Naive B cell (primary cell): Measurements from ENCODE around the gene ACTL8. TPM values are rescaled to one million over a fixed set of nuclear protein-coding genes. Genes with fewer than 3 reads are reported as not detected.
A peak's percentile ranks its signal among the peaks of the same experiment; 100 is the strongest.

Experiments used
- ATAC-seq, 2 donors: fragments of 150-1000 bp; cut with Tn5 transposase; 2 replicates each; pipeline ENCODE4 v1.10.0; 2021; ENCODE audit warnings: low read depth in 2 of 2, mild to moderate bottlenecking in 2 of 2, moderate library complexity in 2 of 2
- DNase-seq: peaks from one replicate; pipeline ENCODE4 v3.0.0; 2022
- H3K27ac Mint-ChIP-seq, 6 donors: one replicate each; pipeline ENCODE4 v1.8.0; 2020 to 2022; ENCODE audit warnings: mild to moderate bottlenecking in 6 of 6, mixed read lengths in 6 of 6, moderate library complexity in 5 of 6, inconsistent platforms in 2 of 6
- H3K27me3 Mint-ChIP-seq, 3 donors: one replicate each; pipeline ENCODE4 v1.8.0; 2021 to 2022; ENCODE audit warnings: mixed read lengths in 3 of 3, mild to moderate bottlenecking in 1 of 3
- H3K36me3 Mint-ChIP-seq, 2 donors: one replicate each; pipeline ENCODE4 v1.8.0; 2020 to 2022; ENCODE audit warnings: mixed read lengths in 2 of 2, inconsistent platforms in 1 of 2, mild to moderate bottlenecking in 1 of 2
- H3K4me1 Mint-ChIP-seq, 3 donors: one replicate each; pipeline ENCODE4 v1.8.0; 2020 to 2022; ENCODE audit warnings: mixed read lengths in 3 of 3, inconsistent platforms in 1 of 3, mild to moderate bottlenecking in 1 of 3, moderate library complexity in 1 of 3
- H3K4me3 Mint-ChIP-seq, 8 donors: one replicate each; pipeline ENCODE4 v1.8.0; 2020 to 2022; ENCODE audit warnings: mild to moderate bottlenecking in 8 of 8, mixed read lengths in 8 of 8, moderate library complexity in 8 of 8, inconsistent platforms in 2 of 8
- H3K9me3 Mint-ChIP-seq, 7 donors: one replicate each; pipeline ENCODE4 v1.8.0; 2020 to 2022; ENCODE audit warnings: mixed read lengths in 7 of 7, mild to moderate bottlenecking in 5 of 7, inconsistent platforms in 2 of 7, moderate library complexity in 1 of 7
- polyA plus RNA-seq, 6 donors: library from polyadenylated mRNA; unstranded; fragments of 300-500 nt; fragmentation: Illumina TruSeq; gene quantifications; one replicate each; pipeline ENCODE4 v1.2.3, GENCODE V29; 2021; ENCODE audit warnings: low read depth in 6 of 6

The ACTL8 gene
- polyA plus RNA-seq, 6 donors from 2014 or later, result not detected

DNA sequence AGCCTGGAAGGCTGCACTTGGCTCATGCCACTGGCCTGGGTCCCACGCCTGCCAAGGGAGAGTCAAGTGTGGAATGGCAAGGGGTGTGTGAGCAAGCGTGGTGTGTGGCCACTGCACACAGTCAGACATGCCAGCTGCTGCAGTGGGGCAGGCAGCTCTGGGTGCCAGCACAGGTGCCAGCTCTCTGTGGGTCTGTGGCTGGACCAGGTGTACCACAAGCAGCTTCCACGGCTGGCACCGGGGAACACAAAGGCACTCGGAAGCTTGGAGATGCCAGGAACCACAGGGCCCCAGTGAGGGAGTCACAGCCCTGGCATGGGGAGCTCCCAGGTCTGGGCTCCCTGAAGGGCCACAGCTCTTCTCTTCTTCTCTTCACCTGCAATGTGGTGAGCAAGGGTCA lies 34.8 kb downstream of the ACTL8 start:
- Mint-ChIP-seq H3K4me1 (no peaks in the 10 kb centered on the region), H3K27ac (no peak overlapping the region), H3K36me3 (no peaks in the 10 kb centered on the region), H3K27me3 (peaks cover 14 to 31% (median 19%) of the 10 kb centered on the region in 3 donors), H3K9me3 (peaks cover 0 to 4% (median 2%) of the 10 kb centered on the region in 7 donors), H3K4me3 (no peak overlapping the region)
- no peak for ATAC-seq
- DNase-seq, result no peak

DNA sequence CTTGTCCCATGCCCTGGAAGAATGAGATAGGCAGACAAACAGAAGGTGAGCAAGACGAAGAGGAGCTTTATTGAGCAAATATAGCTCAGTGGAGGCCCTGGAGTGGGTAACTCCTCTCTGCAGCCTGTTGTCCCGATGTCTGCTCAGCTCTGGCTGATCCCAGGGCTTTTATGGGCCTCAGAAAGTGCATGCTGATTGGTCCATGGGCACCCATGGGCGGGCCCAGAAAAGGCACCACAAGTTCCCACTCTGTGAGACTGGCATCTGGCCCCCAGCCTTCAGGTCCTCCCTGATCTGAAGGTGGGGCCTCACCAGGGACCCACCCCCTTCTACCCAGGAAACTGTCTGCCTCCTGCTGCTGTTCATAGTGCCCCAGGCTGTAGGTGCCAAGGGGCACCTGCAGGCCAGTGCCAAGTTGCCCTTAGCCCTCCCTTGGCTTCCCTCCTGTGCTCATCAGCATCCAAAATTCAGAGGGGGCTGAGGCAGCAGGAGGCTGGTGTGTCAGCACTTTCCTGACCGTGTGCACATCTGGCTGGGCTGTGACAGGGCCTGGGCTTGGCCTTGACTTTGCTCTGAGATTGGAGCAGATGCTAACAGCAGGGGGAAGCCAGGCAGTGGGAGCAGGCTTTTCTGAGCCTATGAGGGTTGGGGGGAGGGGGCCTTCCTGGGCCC lies 35.4 kb downstream of the ACTL8 start:
- DNase-seq (no peak), ATAC-seq (no peak)
- H3K9me3 Mint-ChIP-seq, result peaks cover 0 to 4% (median 2%) of the 10 kb centered on the region in 7 donors
- no peaks in the 10 kb centered on the region for H3K4me1 Mint-ChIP-seq
- H3K27ac Mint-ChIP-seq, result no peak overlapping the region
- peaks cover 14 to 31% (median 19%) of the 10 kb centered on the region in 3 donors for H3K27me3 Mint-ChIP-seq
- H3K4me3 Mint-ChIP-seq, result no peak overlapping the region
- H3K36me3 Mint-ChIP-seq, result no peaks in the 10 kb centered on the region

DNA sequence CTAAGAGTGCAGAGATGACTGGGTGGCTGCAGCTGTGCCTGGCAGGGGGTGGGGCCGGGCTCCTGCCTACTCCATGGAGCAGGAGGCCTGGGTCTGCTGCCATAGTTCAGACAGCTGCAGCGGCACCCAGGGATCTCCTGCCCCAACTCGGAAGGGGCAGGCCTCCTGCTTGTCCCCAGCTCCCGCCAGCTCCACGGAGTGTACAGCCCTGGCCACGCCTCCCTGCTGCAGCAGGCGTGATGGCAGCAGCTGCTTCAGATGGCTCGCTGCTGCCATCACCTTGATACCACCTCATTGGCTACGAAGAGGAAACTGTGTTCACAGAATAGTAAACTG lies 35.9 kb downstream of the ACTL8 start:
- H3K4me3 Mint-ChIP-seq, result no peak overlapping the region
- H3K27me3 Mint-ChIP-seq, result peaks cover 14 to 31% (median 18%) of the 10 kb centered on the region in 3 donors

DNA sequence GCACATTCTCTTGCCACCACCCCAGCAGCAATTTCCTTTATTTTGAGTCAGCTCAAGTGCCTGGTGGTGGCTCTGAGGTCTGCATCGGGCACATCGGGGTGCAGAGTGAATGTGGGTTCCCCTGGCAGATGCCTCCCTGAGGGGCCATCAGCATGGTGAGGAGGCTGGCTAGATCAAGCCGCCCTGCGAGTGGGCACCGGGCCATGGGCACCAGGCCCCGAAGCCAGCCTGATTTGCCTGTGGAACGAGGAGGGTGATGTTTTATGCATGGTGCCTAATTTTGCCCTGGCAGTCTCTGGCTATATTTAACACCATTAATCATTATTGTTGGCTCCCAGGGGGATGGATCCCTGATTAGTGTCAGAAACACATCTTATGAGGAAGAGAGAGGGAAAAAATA lies 36.3 kb downstream of the ACTL8 start:
- no peak overlapping the region for H3K4me3 Mint-ChIP-seq
- no peaks in the 10 kb centered on the region for H3K36me3 Mint-ChIP-seq
- H3K27ac Mint-ChIP-seq, result no peak overlapping the region
- peaks cover 0 to 4% (median 2%) of the 10 kb centered on the region in 7 donors for H3K9me3 Mint-ChIP-seq
- no peaks in the 10 kb centered on the region for H3K4me1 Mint-ChIP-seq
- H3K27me3 Mint-ChIP-seq, result peaks cover 14 to 31% (median 14%) of the 10 kb centered on the region in 3 donors
- ATAC-seq (no peak), DNase-seq (no peak)

More for the DNA sequence above, 35.9 kb downstream of the ACTL8 start:
- DNase-seq (no peak), ATAC-seq (no peak)
- Mint-ChIP-seq H3K9me3 (peaks cover 0 to 4% (median 2%) of the 10 kb centered on the region in 7 donors), H3K27ac (no peak overlapping the region), H3K4me1 (no peaks in the 10 kb centered on the region), H3K36me3 (no peaks in the 10 kb centered on the region)

DNA sequence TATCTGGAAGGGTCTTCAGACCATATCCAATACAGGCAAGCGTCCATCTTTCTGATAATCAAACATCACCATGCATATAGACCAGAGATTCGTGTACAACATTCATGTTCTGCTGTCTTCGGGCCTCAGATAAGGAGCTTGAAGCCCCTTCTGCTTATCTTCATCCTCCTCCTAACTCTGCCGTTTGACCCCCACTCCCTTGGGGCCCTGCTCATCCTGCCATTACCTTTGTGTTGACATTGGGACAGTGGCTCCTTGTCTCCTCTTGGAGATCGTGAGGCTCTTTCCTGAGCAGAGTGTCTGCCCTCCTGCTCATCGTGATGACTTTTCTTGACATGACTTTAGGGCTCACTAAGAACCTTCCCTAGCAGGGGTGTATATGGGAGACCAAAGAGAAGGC lies 37.3 kb downstream of the ACTL8 start:
- H3K36me3 Mint-ChIP-seq, result no peaks in the 10 kb centered on the region
- DNase-seq (no peak), ATAC-seq (no peak)
- H3K27ac Mint-ChIP-seq, result no peak overlapping the region
- no peak overlapping the region for H3K4me3 Mint-ChIP-seq
- peaks cover 0 to 4% (median 2%) of the 10 kb centered on the region in 7 donors for H3K9me3 Mint-ChIP-seq
- H3K4me1 Mint-ChIP-seq, result no peaks in the 10 kb centered on the region
- H3K27me3 Mint-ChIP-seq, result peaks cover 14 to 33% (median 14%) of the 10 kb centered on the region in 3 donors

DNA sequence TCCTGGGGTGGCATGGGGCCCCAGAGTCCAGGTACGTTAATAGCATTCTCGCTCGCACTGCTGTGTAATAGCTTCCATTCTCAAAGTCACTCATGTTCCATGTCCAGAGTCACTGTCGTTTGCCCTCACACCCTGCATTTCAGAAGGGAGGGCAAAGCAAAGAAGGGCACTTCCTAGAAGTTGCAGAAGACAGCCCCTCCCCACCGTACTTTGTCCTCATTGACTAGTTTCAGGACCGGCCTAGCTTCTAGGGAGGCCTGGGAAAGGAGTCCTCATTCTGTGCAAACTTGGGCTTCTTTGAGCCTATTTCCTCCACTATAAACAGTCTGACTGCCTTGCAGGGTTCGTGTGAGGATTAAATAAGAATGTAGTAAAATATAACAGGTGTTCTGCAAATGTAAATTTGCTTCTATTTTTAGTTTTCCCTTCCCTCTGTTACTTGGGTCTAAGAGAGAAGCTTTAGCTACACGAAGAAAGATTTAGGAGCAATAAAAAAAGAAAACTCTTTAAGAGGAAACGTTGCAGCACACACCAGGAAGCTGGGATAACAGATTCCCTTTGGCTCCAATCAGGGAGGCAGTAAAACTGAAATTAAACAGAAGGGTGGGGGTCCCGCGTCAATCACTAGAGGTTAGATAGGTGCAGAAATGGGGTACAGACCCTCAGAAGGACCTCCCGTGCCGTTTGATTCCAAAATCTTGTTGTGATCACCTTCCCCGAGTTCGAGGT lies 40.1 kb downstream of the ACTL8 start:
- Mint-ChIP-seq H3K4me1 (no peaks in the 10 kb centered on the region), H3K9me3 (peaks cover 0 to 4% (median 2%) of the 10 kb centered on the region in 7 donors), H3K4me3 (no peak overlapping the region), H3K27ac (no peak overlapping the region), H3K36me3 (no peaks in the 10 kb centered on the region), H3K27me3 (peaks cover 7 to 46% (median 33%) of the 10 kb centered on the region in 3 donors)
- DNase-seq (no peak), ATAC-seq (no peak)

DNA sequence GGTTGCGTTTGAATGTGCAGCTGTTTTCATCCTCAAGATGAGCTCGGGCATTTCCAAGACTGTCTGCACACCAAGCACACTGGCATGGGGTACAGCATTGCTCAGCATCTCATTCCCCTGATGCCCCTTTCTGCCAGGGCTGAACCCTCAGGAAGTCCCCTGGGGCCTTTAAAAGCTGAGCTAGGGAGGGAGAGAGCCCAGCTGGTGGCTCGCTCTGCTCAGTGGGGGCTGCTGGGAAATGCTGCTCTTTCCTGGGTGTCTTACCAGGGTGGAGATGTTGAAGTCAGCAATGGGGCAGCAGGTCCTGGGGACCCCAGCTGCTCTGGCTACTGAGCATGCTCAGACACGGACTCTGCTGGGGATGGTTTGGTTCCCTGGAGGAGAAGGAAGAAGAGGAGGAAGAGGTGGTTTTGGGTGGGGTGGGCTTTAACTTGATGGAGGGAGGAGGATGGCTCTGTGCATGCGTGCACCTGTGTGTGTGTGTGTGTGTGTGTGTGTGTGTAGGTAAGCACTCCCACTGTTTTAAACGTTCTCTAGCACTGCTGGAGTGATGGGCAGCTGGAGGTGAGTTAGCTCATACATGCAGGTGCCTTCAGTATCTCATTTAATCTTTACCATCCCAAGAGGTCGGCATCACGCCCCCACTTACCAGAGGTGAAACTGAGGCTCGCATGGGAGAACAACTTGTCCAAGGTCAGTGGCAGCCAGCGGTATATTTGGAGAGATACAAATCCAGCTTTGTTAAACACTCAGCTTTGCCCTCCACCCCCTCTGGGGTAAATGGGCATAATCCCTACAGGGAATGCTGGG lies 40.9 kb downstream of the ACTL8 start:
- Mint-ChIP-seq H3K4me1 (no peaks in the 10 kb centered on the region), H3K9me3 (peaks cover 0 to 4% (median 2%) of the 10 kb centered on the region in 7 donors), H3K27ac (no peak overlapping the region), H3K27me3 (peaks cover 10 to 46% (median 34%) of the 10 kb centered on the region in 3 donors), H3K4me3 (no peak overlapping the region), H3K36me3 (no peaks in the 10 kb centered on the region)
- no peak for DNase-seq
- ATAC-seq, result no peak

DNA sequence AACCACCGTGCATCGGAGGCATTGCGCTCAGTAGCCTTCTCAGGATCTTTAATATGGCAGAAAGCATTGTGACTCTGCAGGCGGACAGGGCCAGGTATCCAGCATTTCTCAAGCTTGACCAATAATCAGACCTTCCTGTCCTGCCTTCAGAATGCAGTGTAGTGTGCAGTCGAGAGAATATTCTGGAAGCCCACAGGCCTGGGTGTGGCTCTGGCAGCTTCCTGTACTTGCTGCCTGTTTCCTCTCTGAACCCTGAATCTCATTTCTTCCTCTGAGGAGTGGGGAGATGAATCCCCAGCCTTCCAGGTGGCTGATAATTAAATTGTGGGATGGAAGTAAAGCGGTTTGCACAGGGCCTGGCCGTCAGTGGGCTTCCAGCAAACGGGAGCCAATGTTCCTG lies 42.3 kb downstream of the ACTL8 start:
- DNase-seq (no peak), ATAC-seq (no peak)
- H3K27ac Mint-ChIP-seq, result no peak overlapping the region
- peaks cover 8 to 50% (median 36%) of the 10 kb centered on the region in 3 donors for H3K27me3 Mint-ChIP-seq
- H3K4me3 Mint-ChIP-seq, result peak overlapping the region in 1 of 8 donors; percentile 67
- peaks cover 0 to 5% (median 3%) of the 10 kb centered on the region in 7 donors for H3K9me3 Mint-ChIP-seq
- no peaks in the 10 kb centered on the region for H3K36me3 Mint-ChIP-seq
- no peaks in the 10 kb centered on the region for H3K4me1 Mint-ChIP-seq

DNA sequence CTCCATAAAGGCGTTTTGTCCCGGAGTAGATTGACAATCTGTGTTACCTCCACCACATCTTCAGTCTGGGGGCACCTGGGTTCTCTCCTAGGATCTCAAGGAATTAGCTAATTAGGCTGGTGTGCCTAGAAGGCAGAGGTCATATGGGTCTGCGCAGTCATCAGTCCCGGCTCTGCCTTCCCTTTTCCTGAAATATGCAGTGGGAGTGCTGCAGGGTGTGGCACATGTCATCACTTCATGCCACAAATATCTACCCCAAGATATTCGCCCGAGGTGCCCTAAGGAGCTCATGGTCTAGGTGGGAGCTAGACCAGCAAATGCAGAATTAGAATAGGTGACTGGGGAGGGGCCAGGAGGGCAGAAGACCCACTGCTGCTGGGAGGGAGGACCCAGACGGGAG lies 42.9 kb downstream of the ACTL8 start:
- no peak for DNase-seq
- no peaks in the 10 kb centered on the region for H3K36me3 Mint-ChIP-seq
- no peak for ATAC-seq
- peaks cover 0 to 8% (median 3%) of the 10 kb centered on the region in 7 donors for H3K9me3 Mint-ChIP-seq
- no peak overlapping the region for H3K4me3 Mint-ChIP-seq
- H3K27me3 Mint-ChIP-seq, result peaks cover 5 to 46% (median 32%) of the 10 kb centered on the region in 3 donors
- no peak overlapping the region for H3K27ac Mint-ChIP-seq
- no peaks in the 10 kb centered on the region for H3K4me1 Mint-ChIP-seq

DNA sequence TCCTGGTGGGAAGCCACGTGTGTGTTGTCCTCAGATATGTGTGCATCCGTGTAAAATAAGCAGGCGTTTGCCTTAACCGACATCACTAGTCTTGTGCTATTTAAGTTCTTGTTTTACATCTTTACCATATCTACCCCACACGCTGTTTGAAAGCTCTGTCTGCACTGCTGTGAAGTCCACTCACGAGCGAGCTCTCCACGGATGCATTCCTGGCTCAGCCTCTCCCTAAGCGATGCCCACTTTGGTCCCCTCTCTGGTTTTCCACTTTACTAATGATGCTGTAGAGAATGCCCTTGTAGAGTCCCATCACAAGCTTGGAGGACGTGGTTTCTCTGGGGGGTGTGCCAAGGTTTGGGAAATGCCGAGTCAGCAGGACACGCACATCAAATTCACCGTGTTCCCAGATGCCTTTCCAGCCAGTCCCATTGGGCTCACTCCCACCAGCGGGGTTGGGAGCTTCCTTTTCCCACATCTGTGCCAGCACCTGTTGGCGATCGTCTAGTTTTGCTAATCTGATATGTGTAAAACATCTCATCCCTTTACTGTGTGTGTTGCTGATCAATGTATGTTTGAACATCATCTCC lies 43.8 kb downstream of the ACTL8 start:
- peaks cover 0 to 12% (median 3%) of the 10 kb centered on the region in 7 donors for H3K9me3 Mint-ChIP-seq
- H3K27me3 Mint-ChIP-seq, result peaks cover 5 to 38% (median 32%) of the 10 kb centered on the region in 3 donors
- no peak overlapping the region for H3K4me3 Mint-ChIP-seq
- ATAC-seq, result no peak
- H3K36me3 Mint-ChIP-seq, result no peaks in the 10 kb centered on the region
- no peak overlapping the region for H3K27ac Mint-ChIP-seq
- no peak for DNase-seq
- no peaks in the 10 kb centered on the region for H3K4me1 Mint-ChIP-seq

DNA sequence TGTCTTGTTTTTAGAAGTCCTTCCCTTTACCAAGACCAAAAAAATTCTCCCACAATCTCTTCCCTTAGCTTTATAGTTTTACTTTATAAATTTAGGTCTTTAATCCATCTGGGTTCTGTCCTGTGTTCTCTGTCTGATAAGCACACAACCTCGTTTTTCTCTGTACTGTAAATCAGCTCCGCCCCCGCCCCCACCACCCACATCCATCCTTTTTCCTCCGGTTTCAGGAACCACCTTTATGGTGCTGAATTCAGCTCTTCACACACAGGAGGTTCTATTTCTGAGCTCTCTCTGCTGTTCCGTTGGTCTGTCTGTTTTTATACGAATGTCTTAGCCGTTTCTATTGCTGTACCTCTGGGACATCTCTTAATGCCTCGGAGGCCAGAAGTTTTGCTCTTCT lies 44.5 kb downstream of the ACTL8 start:
- no peaks in the 10 kb centered on the region for H3K36me3 Mint-ChIP-seq
- H3K9me3 Mint-ChIP-seq, result peaks cover 0 to 12% (median 1%) of the 10 kb centered on the region in 7 donors

DNA sequence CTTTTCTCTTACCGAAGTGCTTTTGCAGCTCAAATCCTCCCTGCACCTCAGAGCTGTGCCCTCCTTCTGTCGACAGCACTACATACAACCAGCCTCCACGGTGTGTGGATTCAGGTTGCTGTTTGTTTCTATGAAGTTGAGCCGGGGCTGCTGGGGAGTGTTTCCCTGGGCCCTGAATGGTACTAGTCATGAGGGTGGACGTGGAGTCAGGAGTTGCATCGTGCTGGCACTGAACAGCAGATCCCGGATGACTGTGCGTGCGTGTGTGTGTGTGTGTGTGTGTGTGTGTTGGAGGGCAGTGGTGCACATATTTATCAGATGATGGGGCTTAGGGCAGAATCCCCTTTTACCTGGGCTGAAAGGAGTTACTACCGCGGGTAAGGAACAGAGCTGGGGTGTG lies 47.0 kb downstream of the ACTL8 start:
- ATAC-seq (no peak), DNase-seq (no peak)
- Mint-ChIP-seq H3K27me3 (peaks cover 8 to 53% (median 39%) of the 10 kb centered on the region in 3 donors), H3K27ac (peak overlapping the region in 1 of 6 donors; percentile 19), H3K9me3 (peaks cover 0 to 14% (median 2%) of the 10 kb centered on the region in 7 donors), H3K36me3 (no peaks in the 10 kb centered on the region), H3K4me3 (no peak overlapping the region), H3K4me1 (no peaks in the 10 kb centered on the region)

More for the DNA sequence above, 44.5 kb downstream of the ACTL8 start:
- Mint-ChIP-seq H3K27ac (peak overlapping the region in 1 of 6 donors; percentile 50), H3K27me3 (peaks cover 5 to 38% (median 29%) of the 10 kb centered on the region in 3 donors), H3K4me3 (no peak overlapping the region), H3K4me1 (no peaks in the 10 kb centered on the region)
- no peak for DNase-seq
- ATAC-seq, result no peak

DNA sequence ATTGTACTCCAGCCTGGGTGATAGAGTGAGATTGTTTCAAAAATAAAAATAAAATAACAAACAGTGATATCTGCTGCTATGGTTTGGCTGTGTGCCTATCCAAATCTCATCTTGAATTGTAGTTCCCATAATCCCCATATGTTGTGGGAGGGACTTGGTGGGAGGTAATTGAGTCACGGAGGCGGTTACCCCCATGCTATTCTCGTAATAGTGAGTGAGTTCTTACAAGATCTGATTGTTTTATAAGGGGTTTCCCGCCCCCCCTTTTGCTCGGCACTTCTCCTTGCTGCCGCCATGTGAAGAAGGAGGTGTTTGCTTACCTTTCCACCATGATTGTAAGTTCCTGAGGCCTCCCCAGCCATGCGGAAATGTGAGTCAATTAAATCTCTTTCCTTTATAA lies 47.8 kb downstream of the ACTL8 start:
- Mint-ChIP-seq H3K9me3 (peaks cover 0 to 14% (median 4%) of the 10 kb centered on the region in 7 donors), H3K27ac (no peak overlapping the region), H3K36me3 (no peaks in the 10 kb centered on the region), H3K4me1 (no peaks in the 10 kb centered on the region), H3K27me3 (peaks cover 13 to 46% (median 38%) of the 10 kb centered on the region in 3 donors), H3K4me3 (peak overlapping the region in 1 of 8 donors; percentile 53)
- DNase-seq (no peak), ATAC-seq (no peak)
